ENCODE results near the gene PIGB.
"Not testable (repeated sequence)": the region's sequence is repeated elsewhere in the genome, so short reads cannot be mapped to it uniquely, and the experiment has no call there.

GRCh38 chr15:55302801-55303200, 16.2 kb upstream of the PIGB start:
- TF ChIP-seq POLR2A, CTCF (IDR thresholded peaks at IDR 0.05): not testable (repeated sequence)
